CD14-positive monocyte (primary cell): Measurements from ENCODE around the gene NFIC. TPM values are rescaled to one million over a fixed set of nuclear protein-coding genes. Genes with fewer than 3 reads are reported as not detected.

Experiments used
- DNase-seq, 3 donors: peaks; one replicate each; pipeline ENCODE4 v3.0.0-alpha.2; 2011 to 2022
- H2AFZ ChIP-seq: 2 replicates; pipeline ENCODE4 v1.6.0; 2012; ENCODE audit warnings: mild to moderate bottlenecking, low read depth, low read length, inconsistent platforms; ENCODE audit not compliant: insufficient read depth, poor library complexity, severe bottlenecking
- H3K27ac ChIP-seq, 2 donors: 1 replicate in 1 of 2; 2 replicates in 1 of 2; pipeline ENCODE4 v1.5.1; 2012 to 2013; ENCODE audit warnings: low read length in 2 of 2, control low read depth in 1 of 2, inconsistent platforms in 1 of 2, low read depth in 1 of 2, mild to moderate bottlenecking in 1 of 2
- H3K27me3 ChIP-seq, 2 donors: one replicate each; pipeline versions ENCODE4 v1.6.0 to v1.6.1; 2011 to 2013; ENCODE audit warnings: low read length in 2 of 2; ENCODE audit not compliant: control insufficient read depth in 2 of 2, insufficient read depth in 2 of 2
- H3K36me3 ChIP-seq, 2 donors: replicated peaks in 1 of 2; 1 replicate in 1 of 2; 2 replicates in 1 of 2; pipeline versions ENCODE4 v1.5.1 to v1.6.1; 2012 to 2013; ENCODE audit warnings: low read length in 2 of 2, control low read depth in 1 of 2, inconsistent platforms in 1 of 2, mild to moderate bottlenecking in 1 of 2; ENCODE audit not compliant: insufficient read depth in 2 of 2, control insufficient read depth in 1 of 2
- H3K4me1 ChIP-seq, 2 donors: 1 replicate in 1 of 2; 2 replicates in 1 of 2; pipeline versions ENCODE4 v1.5.1 to v1.6.1; 2012 to 2013; ENCODE audit warnings: low read length in 2 of 2, control low read depth in 1 of 2, inconsistent platforms in 1 of 2, mild to moderate bottlenecking in 1 of 2, moderate library complexity in 1 of 2; ENCODE audit not compliant: insufficient read depth in 2 of 2, control insufficient read depth in 1 of 2
- H3K4me2 ChIP-seq: replicated peaks from 2 replicates; pipeline ENCODE3; 2012; ENCODE audit warnings: low read length, moderate library complexity, mild to moderate bottlenecking; ENCODE audit not compliant: poor library complexity, severe bottlenecking; ENCODE audit errors: extremely low read depth
- H3K4me3 ChIP-seq, 3 experiments: fragments of 200-600 bp in 1 of 3; sonication (generic) in 1 of 3; replicated peaks in 1 of 3; 1 replicate in 2 of 3; 2 replicates in 1 of 3; pipeline ENCODE4 v1.5.1; 2011 to 2013; ENCODE audit warnings: low read length in 3 of 3, mild to moderate bottlenecking in 3 of 3, control low read depth in 2 of 3, low read depth in 2 of 3, inconsistent platforms in 1 of 3, moderate library complexity in 1 of 3
- H3K79me2 ChIP-seq: 2 replicates; pipeline ENCODE4 v1.6.0; 2012; ENCODE audit warnings: mild to moderate bottlenecking, control low read depth, inconsistent platforms, low read length, moderate library complexity; ENCODE audit not compliant: insufficient read depth
- H3K9ac ChIP-seq: 2 replicates; pipeline ENCODE4 v1.6.0; 2017; ENCODE audit warnings: low read length, mild to moderate bottlenecking; ENCODE audit not compliant: insufficient read depth, poor library complexity, severe bottlenecking
- H3K9me3 ChIP-seq, 2 donors: replicated peaks in 1 of 2; 1 replicate in 1 of 2; 2 replicates in 1 of 2; pipeline versions ENCODE4 v1.5.1 to v1.6.1; 2012 to 2013; ENCODE audit warnings: low read length in 2 of 2, control low read depth in 1 of 2; ENCODE audit not compliant: control insufficient read depth in 1 of 2, insufficient read depth in 1 of 2
- H4K20me1 ChIP-seq: 2 replicates; pipeline ENCODE4 v1.6.0; 2012; ENCODE audit warnings: mild to moderate bottlenecking, low read length, control low read depth, moderate library complexity; ENCODE audit not compliant: insufficient read depth
- H3K27ac Mint-ChIP-seq, 7 donors: one replicate each; pipeline ENCODE4 v1.8.0; 2020; ENCODE audit warnings: mild to moderate bottlenecking in 7 of 7, mixed read lengths in 7 of 7, moderate library complexity in 6 of 7, inconsistent platforms in 2 of 7
- H3K27me3 Mint-ChIP-seq, 3 donors: one replicate each; pipeline ENCODE4 v1.8.0; 2021 to 2022; ENCODE audit warnings: low read depth in 3 of 3, mild to moderate bottlenecking in 3 of 3, mixed read lengths in 3 of 3, moderate library complexity in 3 of 3, inconsistent platforms in 1 of 3
- H3K36me3 Mint-ChIP-seq, 2 donors: one replicate each; pipeline ENCODE4 v1.8.0; 2020; ENCODE audit warnings: mixed read lengths in 2 of 2, inconsistent platforms in 1 of 2, mild to moderate bottlenecking in 1 of 2
- H3K4me1 Mint-ChIP-seq: one replicate; pipeline ENCODE4 v1.8.0; 2020; ENCODE audit warnings: mild to moderate bottlenecking, mixed read lengths
- H3K4me3 Mint-ChIP-seq, 2 donors: one replicate each; pipeline ENCODE4 v1.8.0; 2020; ENCODE audit warnings: mild to moderate bottlenecking in 2 of 2, mixed read lengths in 2 of 2, moderate library complexity in 1 of 2
- H3K9me3 Mint-ChIP-seq, 7 donors: one replicate each; pipeline ENCODE4 v1.8.0; 2020 to 2022; ENCODE audit warnings: mixed read lengths in 7 of 7, mild to moderate bottlenecking in 6 of 7, moderate library complexity in 6 of 7, inconsistent platforms in 2 of 7
- WGBS: methylation state at CpG from one replicate; pipeline ENCODE4 v1.1.5; 2013; ENCODE audit warnings: missing lambda C conversion rate; ENCODE audit not compliant: insufficient coverage; 5-methylcytosine and 5-hydroxymethylcytosine counted together
- intact Hi-C, 2 donors: fragments of 100-400 bp; cut with micrococcal nuclease; formaldehyde crosslinking; loops; one replicate each; pipeline versions ENCODE4 v1.15.0 to v1.15.1; 2023
- polyA plus RNA-seq, 3 donors: library from polyadenylated mRNA; depleted of rRNA in 1 of 3; unstranded in 2 of 3; stranded (reverse) in 1 of 3; fragments of 300-500 nt in 2 of 3; fragments of >200 nt in 1 of 3; fragmentation: Illumina TruSeq in 2 of 3; gene quantifications; 1 replicate in 2 of 3; 2 replicates in 1 of 3; pipeline ENCODE4 v1.2.3, GENCODE V29; 2012 to 2021
- TF ChIP-seq, protein P1 (sequence below): fragments of 200-600 bp; IDR thresholded peaks from one replicate; pipeline ENCODE4 v1.8.0; 2022; ENCODE audit warnings: antibody characterized with exemption, mild to moderate bottlenecking

Gene NFIC
- polyA plus RNA-seq, 3 donors = 7.0 to 13.8 (median 11.5) TPM

DNA sequence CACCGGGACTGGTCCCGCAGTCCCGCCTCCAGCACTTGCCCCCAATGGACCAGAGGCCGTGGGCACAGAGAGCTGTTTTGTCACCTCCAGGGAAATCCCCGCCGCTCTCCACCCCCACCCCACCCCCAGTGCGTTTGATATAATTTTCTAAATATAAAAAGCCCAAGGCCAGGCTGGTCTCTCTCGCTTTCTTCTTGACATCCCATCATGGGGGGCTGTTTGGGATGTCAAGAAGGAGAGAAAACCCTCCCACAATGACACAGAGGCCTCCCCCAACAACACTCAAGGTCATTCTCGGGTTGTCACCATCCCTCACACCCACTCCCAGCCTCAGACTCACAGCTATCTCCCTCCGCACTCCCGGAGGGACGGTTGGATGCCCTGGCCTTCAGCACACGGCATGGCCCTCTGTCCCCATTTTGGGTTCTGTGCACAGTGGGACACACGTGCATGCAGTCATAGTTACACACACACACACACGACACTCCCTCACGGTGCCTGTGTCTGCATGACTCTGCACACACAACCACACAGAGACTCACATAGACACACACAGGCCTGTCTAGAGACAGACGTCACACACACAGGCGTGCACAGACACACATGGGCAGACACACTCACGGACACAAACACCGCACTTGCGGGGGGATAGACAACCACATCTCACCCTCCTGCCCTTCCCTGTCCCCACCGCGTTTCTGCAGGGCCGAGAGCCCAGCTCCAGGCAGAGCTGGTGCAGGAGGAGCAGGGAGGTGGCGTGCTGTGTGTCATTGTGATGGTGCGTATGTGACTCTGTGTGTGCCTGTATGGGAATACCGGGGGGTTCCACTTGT, 4.8 kb upstream of the NFIC start:
- Histone ChIP-seq H3K79me2 (peaks cover 58% of the 10 kb centered on the region), H2AFZ (peak overlapping the region; percentile 85), H3K36me3 (no peaks in the 10 kb centered on the region), H3K9me3 (no peaks in the 10 kb centered on the region), H3K27me3 (peaks cover 6 to 17% of the 10 kb centered on the region in 2 donors), H3K9ac (peak overlapping the region; percentile 69), H3K4me1 (peaks cover 29 to 48% of the 10 kb centered on the region in 2 donors), H3K4me2 (peak overlapping the region; percentile 91), H3K4me3 (peak overlapping the region; percentile 51 to 90 (median 89)), H4K20me1 (peaks cover 25% of the 10 kb centered on the region), H3K27ac (no peak overlapping the region)
- H3K9me3 Mint-ChIP-seq = peaks cover 0 to 10% (median 2%) of the 10 kb centered on the region in 7 donors
- peaks cover 6% of the 10 kb centered on the region in 2 donors for H3K36me3 Mint-ChIP-seq
- DNase-seq = no peak
- TF ChIP-seq, protein P1, sequence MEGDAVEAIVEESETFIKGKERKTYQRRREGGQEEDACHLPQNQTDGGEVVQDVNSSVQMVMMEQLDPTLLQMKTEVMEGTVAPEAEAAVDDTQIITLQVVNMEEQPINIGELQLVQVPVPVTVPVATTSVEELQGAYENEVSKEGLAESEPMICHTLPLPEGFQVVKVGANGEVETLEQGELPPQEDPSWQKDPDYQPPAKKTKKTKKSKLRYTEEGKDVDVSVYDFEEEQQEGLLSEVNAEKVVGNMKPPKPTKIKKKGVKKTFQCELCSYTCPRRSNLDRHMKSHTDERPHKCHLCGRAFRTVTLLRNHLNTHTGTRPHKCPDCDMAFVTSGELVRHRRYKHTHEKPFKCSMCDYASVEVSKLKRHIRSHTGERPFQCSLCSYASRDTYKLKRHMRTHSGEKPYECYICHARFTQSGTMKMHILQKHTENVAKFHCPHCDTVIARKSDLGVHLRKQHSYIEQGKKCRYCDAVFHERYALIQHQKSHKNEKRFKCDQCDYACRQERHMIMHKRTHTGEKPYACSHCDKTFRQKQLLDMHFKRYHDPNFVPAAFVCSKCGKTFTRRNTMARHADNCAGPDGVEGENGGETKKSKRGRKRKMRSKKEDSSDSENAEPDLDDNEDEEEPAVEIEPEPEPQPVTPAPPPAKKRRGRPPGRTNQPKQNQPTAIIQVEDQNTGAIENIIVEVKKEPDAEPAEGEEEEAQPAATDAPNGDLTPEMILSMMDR = no peak
- peaks cover 39% of the 10 kb centered on the region for H3K4me1 Mint-ChIP-seq
- WGBS = 68% methylated on average over 13 of the region's 27 CpGs
- H3K27ac Mint-ChIP-seq = peak overlapping the region in 1 of 7 donors; percentile 5
- peaks cover 15 to 20% (median 17%) of the 10 kb centered on the region in 3 donors for H3K27me3 Mint-ChIP-seq
- intact Hi-C loops = no loop called here
- peak overlapping the region; percentile 92 to 95 for H3K4me3 Mint-ChIP-seq

DNA sequence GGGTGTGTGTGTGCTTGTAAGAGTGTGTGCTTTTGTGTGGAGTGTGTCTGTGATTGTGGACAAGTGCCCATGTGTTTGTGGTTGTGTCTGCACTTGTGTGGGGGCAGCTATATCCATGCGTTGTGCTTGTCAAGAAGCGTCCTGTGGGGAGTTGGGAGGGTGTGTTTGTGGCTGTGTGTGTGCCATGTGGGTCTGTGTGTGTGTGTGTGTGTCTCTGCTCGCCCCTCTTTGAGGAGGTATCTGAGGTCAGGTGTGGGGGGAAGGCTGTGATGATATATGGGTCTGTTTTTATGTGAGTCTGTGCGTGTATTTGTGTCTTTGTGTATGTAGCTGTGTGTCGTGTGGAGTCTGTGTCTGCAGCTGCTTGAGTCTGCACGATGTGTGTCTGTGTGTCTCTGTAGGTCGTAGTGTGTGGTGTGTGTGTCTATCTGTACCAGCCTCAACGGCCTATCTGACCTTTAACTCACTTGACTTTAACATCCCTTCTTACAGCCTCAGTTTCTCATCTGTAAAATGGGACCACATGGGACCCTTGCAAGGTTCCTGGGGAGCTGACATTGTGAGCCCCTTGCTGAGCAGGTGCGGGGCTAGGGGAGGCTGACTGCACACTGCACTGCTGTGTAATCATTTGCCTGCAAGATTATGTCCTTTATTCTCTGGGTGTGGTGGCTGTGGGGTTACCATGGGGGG, 4.0 kb upstream of the NFIC start:
- intact Hi-C loops = no loop called here
- TF ChIP-seq, protein P1 = no peak
- H3K4me2 ChIP-seq = no peak overlapping the region

More for the DNA sequence above, 4.0 kb upstream of the NFIC start:
- H3K4me3 Mint-ChIP-seq = no peak overlapping the region
- peaks cover 29 to 50% of the 10 kb centered on the region in 2 donors for H3K4me1 ChIP-seq
- WGBS = 79% methylated on average over 5 of the region's 9 CpGs
- H3K9me3 ChIP-seq = no peaks in the 10 kb centered on the region
- H3K27me3 Mint-ChIP-seq = peaks cover 12 to 16% (median 13%) of the 10 kb centered on the region in 3 donors
- peaks cover 66% of the 10 kb centered on the region for H3K79me2 ChIP-seq
- peaks cover 25% of the 10 kb centered on the region for H4K20me1 ChIP-seq
- H3K36me3 ChIP-seq = no peaks in the 10 kb centered on the region
- peaks cover 6 to 13% of the 10 kb centered on the region in 2 donors for H3K27me3 ChIP-seq
- no peak for DNase-seq
- no peak overlapping the region for H2AFZ ChIP-seq
- H3K9me3 Mint-ChIP-seq = peaks cover 0 to 10% (median 2%) of the 10 kb centered on the region in 7 donors
- H3K4me1 Mint-ChIP-seq = peaks cover 36% of the 10 kb centered on the region
- no peak overlapping the region for H3K27ac ChIP-seq
- H3K9ac ChIP-seq = no peak overlapping the region
- H3K4me3 ChIP-seq = no peak overlapping the region
- H3K36me3 Mint-ChIP-seq = peaks cover 6% of the 10 kb centered on the region in 2 donors
- peak overlapping the region in 1 of 7 donors; percentile 17 for H3K27ac Mint-ChIP-seq
